Measurements from ENCODE around the gene KBTBD12.

The KBTBD12 gene

DNA sequence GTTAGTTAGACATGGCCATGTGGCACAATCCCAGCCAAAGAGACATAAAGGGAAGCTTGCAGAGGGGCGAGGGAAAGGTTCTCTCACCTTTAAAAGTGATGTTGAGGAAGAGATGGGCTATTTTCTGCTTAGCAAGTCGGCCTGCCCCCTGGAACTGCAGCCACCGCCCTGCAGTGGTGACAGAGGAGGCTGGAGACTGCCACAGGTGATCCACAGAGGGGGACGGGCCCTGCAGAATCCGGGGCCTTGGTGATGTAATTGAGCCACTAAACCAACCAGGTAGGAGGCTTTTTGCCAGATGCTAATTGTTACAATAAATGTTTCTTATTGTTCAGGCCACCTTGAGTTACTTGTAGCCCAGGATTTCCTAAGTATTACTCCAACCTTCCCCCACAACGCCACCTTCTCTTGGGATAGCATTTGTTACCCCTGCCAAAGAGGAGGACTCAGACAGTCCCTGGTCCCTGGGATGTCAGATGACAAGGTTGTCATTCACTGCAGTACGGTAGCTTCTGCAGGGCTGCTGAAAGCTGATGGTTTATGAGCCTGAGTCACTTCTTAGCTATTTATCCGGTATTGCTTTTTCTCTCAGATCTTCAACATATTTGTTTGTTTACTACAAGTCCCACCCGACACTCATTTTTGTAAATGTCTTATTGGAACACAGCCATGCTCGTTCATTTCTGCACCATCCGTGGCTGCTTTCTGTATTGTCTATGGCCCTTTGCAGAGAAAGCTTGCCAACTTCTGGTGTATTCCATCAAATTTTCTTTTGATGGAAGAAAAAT lies 73.9 kb downstream of the KBTBD12 start:
- no peak for DNase-seq

DNA sequence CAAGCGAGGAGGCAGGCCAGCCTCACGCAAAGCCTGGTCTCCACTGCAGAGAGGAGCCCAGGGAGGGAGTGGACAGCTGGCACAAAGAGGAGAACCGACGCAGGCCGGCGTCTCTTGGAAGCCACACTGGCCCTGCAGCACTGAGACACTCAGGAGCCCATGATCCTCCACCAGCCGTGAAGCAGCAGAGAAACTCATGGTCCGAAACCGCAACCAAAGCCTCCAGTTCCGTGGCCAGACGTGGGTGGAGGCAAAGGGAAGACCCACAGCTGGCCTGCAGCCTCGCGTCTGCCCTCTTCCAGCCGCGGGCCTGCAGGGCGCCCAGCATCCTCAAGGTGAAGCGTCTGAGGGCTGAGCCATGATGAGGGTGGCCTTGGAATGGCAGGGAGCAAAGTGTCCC lies 75.0 kb downstream of the KBTBD12 start:
- no peak for DNase-seq

DNA sequence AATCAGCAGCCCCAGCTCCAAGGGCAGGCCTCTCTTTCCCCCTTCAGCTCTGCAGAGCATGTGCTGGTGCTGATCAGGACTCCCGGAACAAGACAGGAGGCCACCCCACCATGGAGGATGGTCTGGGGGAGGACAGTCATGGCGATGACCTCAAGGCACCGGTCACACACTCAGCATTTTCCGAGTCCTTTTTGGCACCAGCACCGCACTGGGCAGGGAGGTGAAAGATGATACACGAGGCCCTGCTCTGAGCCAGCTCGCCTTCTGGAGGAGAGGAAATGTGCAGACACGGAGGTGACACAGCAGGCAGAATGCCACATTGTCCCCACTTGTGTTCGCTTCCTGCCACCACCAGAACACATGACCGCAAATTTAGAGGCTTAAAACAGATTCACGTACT lies 75.4 kb downstream of the KBTBD12 start:
- no peak for DNase-seq

DNA sequence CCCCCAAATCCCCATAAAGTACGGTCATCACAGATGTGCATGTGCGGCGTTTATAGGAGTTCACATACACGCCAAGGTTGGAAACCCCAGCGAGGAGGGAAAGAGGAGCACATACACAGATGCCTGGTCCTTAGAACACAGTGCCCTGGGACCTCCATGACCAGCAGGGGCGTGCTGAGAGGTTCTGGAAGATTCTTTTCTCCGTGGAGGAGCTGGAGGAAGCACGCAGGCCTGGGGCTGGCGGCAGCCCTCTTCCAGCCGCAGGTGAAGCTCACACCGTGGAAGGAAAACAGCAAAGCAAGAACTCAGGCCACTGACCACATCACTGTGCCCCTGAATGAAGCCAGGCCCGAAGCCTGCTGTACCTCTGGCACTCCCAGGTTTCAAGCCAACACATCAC lies 76.2 kb downstream of the KBTBD12 start:
- DNase-seq = no peak

DNA sequence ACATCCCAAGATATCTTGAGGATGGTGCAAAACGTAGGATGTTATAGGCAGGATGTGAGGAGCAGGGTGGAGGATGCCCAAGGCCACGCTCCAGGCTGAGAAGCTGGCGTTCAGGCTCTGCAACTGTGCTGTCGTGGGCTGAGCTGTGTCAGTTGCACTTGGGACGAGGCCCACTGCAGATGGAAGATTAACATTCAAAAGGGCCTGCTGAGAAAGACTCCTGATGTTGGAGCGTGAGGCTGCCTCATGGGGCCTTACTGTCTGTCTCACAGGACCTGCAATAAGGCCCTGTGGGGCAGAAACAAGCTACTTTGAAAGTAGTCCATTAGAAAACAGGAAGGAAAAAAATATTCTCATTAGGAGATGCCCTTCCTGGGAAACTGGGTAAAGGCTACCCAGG lies 76.6 kb downstream of the KBTBD12 start:
- DNase-seq = no peak

DNA sequence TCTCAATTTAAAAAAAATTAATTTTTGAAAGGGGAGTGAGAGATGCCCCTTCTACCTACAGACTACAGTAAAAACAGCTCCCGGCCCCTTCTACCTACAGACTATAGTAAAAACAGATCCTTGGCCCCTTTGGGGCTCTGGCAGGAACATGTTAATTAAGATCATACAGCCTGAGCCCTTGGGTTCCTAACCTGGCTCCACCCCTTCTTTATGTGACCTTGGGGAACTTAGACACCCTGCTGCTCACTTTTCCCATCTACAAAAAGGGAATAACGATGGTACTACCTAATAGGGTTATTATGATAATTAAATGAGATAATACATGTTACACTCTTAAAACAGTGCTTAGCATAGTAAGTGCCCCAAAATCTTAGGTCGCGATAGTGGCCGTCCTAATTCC lies 77.1 kb downstream of the KBTBD12 start:
- DNase-seq = no peak

DNA sequence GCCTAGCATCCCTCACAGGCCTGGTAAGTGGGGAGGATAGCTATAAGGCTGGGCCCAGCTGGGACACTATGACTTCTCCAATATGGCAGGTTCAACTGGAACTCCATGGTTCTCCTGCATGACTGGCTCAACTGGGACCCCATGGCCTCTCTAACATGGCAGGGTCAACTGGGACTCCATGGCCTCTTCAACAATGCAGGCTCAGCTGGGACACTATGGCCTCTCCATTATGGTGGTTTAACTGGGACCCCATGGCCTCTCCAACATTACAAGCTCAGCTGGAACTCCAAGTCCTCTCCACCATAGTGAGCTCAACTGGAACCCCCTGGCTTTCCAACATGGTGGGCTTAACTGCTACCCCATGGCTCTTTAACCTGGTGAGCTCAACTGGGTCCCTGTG lies 79.0 kb downstream of the KBTBD12 start:
- no peak for DNase-seq

DNA sequence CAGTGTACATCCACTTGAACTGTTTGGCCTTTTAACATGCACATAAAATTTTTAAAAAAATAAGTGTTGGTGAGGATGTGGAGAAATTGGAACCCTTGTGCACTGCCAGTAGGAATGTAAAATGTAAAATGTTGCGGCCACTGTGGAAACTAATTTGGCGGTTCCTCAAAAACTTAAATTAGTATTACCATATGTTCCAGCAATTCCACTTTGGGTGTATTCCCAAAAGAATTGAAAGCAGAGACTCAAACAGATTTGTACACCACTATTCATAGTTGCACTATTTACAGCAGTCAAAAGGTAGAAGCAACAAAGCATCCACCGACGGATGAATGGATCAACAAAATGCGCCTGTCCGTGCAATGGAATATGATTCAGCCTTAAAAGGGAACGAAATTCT lies 82.0 kb downstream of the KBTBD12 start:
- DNase-seq = no peak

DNA sequence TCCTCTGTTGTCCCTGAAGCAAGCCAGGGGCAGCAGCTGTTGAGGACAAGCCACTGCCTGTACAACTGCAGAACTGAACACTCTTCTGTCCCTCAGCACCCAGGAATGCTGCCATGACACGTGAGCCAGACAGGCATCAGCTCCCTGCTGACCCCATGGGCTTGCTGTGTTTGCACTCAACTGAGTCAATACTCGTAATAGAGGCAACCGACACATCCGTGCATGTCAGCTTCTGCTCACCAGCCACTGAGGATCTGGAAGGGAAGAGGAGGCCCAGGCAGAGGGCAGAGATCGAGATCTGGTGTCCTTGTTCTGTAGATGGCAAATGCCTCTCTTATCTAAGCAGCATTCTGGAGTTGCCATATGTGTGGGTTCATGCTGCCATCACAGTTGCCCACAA lies 82.9 kb downstream of the KBTBD12 start:
- DNase-seq = no peak

DNA sequence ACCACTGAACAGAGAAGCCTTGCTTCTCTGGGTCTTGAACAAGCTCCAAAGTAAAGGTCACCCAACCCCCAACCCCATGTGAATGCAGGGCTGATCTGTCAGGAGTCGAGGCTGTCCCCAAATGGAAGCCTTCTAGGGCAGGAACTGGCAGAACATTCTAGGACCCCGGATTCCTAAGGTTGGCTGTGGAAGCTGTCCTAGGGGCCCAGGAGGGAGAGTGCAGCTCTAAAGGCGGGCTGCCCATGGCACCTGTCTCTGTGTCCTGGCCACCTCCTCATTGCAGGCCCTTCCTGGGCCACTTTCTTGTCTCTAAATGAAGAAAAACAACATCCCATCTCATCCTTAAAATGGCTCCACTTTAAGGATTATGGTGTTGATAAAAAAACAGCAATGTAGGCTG lies 83.6 kb downstream of the KBTBD12 start:
- no peak for DNase-seq

DNA sequence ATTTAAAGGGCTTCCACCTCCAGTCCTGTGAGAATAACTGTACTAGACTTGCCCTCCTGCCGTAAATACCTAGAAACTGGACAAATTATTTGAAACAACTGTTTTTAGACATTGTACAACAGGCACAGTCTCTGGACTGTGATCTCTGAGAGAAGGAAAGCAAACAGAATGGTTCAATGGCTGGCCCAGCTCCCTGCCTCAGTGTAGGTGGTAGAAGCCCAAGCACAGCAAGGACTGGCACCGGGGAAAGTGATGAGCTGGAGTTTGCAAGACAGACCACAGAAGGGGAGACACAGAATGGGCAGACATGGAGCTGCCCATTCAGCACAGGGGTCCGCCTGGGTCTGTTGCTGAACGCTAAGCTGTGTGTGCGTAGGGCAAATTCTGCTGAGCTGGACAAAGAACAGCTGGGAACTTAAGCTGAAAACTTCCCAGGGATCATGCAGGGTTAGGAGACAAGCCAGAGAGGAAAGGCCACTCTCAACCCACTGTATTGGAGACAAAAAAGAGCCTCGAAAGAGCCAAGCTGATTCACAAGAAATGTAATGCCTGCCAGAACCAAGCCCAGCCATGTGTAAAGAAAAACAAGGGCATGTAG lies 84.6 kb downstream of the KBTBD12 start:
- DNase-seq = no peak

DNA sequence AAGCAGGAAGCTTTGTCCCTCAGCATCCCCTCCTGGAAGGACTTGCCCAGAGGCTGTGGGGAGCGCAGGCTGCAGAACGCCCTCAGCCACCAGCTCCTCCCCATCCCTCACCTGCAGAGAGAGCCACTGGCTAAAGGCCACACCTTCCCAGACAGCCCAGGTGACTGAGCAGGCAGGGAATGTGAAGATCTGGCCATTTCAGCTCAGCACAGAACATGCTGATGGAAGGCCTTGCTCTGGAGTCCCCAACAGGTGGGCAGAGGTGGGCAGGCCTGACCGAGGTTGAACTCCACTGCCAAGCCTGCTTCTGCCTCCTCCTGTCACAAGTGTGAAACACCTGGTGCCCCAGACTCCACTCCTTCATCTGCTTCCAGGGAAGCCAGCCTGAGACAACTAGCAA lies 86.5 kb downstream of the KBTBD12 start:
- no peak for DNase-seq

DNA sequence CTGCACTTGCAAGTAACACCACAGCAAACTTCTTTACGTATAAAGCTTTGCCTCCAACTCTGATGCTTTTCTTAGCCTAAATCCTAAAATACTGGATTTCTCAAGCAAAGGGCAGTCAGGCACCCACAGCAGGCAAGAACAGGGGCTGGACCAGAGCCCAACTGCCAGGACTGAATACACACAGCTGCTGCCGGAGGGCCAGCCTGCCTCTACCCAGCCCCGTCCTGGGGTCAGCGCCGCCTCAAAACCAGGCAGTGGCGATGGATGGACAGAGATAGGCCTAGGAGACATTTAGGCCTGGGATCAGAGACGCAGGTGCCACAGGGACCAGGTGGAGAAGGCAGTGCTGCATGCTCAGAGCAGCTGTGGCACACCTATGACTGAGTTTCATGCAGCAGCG lies 89.6 kb downstream of the KBTBD12 start:
- no peak for DNase-seq

DNA sequence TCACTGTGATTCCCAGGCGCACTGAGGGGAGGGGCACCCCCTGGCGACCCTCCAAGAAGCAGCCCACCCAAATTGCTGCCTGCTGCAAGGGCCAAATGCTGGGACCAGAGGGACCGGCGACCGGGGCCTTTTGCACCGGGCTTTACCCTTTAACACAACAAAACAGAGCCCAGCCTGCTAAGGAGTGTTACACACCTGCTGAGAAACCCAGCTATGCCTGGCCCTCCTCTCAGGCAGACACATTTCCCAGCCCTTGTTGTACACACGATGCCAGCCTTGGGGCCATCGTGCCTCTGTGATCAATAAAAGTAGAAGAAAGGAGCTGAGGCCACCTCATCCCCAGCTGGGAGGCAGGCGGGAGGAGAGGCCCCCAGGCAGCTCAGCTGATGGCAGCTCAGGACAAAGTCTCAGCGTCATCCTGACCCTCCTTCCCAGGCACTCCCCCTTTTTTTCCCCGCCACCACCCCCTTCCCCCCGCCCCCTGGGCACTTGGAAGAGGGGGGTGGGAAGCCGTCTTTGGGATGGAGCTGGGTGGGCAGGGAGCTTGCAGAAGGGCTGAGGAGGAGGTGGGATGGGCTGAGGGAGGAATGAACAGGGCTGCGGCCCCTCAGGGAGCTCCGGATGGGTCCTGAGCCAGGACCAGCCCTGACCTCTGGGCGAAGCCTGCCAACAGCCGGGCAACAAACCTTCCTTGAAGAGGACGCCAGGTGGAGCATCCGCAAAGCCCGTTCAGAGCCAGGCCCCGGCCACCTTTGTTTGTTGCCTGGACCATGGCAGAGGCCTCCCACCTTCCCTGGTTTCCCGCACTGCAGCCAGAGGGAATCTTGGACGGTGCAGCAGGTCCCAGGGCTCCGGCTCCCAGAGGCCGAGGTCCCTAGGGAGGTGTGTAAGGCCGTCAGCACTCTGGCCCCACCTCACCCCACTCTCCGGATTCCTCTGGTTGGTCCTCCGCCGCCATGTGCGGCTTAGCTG lies 91.3 kb downstream of the KBTBD12 start:
- DNase-seq = no peak

DNA sequence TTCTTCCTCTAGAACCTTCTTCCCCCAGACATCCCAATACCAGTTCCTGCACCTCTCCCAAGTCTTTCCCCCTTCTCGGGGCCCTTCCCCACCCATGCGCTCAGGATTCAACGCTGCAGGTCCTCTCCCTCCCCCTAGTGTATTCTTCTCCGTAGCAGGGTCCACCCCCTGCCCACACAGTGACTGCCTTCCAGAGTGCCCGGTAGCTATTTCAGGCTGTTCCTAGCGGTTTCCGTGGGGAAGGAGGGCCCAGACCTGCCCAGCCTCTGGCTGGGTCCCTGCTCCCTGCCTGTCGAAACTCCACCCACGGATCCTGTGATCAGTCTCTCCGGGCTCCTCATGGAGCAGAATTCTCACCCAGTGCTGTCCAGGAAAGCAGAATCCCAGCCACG lies 92.0 kb downstream of the KBTBD12 start:
- DNase-seq = no peak

DNA sequence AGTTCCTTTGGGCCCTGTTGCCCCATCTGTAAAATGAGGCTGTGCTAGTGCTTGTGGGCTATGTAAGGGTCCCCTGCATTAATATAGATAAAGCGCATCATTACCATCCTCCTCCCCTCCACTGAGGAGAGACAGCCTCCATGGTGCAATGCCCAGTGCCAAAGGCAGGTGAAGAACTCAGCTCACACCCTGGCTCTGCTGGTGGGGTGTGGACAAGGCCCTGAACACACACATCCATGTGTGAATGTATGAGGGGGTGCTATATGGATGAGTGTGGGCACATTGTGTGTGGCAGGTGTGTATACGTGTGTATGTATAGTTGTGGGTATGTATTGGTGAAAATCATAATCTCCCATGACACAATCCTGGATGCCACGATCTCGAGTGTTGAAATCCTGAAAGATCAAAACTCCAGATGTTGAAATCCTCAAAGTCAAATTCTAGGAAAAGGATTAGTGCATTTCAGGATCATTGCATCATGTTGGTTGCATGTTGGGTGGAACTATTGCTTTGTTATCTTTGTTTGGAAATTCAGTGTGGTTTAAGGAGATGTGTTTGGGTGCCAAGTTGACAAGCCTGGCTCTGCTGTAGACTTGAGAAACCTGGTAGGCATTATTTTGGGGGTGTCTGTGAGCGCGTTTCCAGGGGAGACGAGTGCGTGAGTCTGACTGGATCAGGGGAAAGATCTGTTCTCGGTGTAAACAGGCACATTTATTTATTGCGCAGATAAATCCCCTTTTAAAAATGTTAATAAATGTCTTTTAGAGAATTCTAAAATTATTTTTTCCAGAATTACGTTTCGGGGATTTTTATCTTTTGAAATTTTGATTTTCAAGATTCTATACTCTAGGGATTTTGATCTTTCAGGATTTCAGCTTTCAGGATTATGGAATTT lies 95.2 kb downstream of the KBTBD12 start:
- DNase-seq = no peak

DNA sequence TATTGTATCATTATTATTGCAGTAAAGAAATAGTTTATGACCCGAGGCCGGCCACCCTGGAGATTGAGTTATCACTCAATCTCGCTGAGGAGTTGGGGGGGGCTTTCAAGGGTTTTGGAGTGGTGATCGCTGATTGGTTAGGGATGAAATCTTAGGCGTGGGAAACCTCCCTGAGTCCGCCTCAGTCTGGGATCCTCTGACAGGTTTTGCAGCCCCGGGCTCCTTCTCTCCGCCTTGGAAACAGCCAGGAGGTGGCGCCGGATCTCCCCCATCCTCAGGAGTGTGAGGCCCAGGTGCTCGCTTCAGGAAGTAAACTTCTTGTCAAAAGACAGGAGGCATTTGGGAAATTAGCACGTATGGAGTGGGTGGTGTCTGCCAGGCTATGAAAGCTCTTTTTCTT lies 96.1 kb downstream of the KBTBD12 start:
- no peak for DNase-seq

DNA sequence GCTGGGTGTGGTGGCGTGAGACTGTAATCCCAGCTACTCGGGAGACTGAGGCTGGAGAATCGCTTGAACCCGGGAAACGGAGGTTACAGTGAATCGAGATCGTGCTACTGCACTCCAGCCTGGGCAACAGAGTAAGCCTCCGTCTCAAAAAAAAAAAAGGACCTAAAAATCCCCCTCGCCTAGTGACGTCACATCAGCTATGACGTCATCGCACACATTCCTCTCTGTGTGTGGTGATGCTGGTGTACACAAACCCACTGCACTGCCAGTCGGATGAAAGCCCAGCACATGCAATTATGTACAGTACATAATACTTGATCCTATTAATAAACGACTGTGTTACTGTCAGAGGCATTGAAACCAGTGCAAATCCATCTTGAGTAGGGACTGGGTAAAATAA lies 97.0 kb downstream of the KBTBD12 start:
- DNase-seq = no peak

DNA sequence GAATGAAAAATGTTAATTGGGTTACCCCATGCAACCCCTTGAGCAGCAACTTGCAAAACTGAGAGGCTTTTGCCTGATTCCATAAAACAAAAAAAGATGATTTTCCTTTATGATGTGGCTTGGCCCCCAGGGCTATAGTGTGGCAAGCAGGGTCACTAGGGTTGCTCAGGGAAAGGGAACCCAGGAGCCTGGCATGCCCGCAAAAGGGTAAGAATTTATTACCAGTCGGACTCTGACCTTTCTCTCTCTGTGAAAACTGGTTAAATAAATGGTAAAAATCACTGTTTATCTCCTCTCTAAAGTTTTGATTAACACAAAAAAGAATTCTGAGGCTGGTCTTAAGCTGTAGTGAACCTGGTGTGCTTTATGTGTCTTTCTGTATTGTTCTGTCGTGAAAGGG lies 99.5 kb downstream of the KBTBD12 start:
- DNase-seq = no peak

DNA sequence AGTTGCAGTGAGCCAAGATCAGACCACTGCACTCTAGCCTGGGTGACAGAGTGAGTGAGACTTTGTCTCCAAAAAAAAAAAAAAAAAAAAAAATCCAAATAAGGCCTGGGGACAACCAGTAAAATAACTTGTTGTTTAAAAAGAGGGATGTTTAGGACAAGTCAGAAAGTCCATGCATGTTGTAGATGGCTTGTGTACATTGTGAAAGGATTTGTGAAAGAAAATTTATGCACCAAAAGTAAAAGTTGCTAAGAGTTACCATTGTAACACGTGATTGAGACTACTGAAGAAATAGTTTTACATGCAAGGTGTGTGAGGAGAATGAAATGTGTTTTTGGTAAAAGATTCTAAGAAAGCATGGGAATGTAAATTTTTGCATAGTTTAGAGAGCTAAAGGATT lies 101.5 kb downstream of the KBTBD12 start:
- DNase-seq = no peak

DNA sequence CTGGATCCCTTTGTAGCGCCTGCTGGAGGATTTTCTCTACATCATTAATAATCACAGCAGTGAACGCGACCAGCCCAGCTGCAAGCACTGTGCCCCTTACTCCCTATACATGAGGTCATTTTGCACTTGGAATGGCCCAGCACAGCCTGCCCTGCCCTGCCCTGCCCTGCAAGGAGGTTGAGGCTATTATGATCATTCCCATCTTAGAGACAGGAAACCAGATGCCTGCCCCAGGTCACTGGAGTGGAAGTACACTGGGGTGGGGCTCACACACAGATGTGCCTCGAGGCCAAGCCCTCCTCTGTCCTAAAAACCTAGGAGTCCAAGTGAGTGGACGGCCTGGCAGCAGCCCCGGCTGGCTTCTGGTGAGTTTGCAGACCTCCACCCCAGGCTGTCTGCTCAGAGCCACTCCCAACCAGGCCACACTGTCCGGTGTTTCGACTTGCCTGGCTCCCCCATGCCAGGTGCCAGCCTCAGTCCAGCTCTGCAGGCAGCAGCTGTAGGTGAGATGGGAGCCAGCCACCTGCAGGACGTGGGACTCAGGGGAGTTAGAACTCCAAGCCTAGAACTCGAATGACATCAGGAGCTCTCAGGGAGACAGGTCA lies 106.8 kb downstream of the KBTBD12 start:
- no peak for DNase-seq

DNA sequence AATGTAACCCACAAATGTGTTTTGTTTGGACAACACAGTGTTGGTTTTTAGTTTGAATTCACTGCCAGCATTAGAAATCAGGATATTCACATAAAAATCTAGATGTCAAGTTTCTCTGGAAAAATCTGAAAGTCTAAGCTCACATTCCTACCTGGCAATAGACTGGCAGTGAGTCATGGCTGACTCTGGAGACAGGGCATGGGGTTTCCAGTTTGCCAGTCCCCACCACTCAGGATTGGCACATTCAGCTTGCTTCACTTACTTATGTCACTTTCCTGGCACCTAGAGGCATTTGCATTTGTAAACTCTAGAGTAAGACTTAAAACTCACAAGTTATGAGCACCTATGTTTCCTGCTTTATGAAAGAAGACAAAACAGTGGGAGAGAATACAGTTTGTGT lies 118.1 kb downstream of the KBTBD12 start:
- no peak for DNase-seq
